ENCODE data around the gene LRFN4.

The LRFN4 gene

GRCh38 chr11:66904561-66904960, 47.7 kb downstream of the LRFN4 start:
- DNase-seq (ENCODE audit: low read depth in 2 of 2): no peak
- H3K4me3 ChIP-seq (replicated peaks in 1 of 2; ENCODE audit: low read depth in 2 of 2, low read length in 2 of 2): no peak overlapping the region
- no peak for TF ChIP-seq CTCF (IDR thresholded peaks at IDR 0.05; ENCODE audit: low read depth, low read length)

- no peak for DNase-seq (ENCODE audit: low read depth in 2 of 2)
- no peak for TF ChIP-seq CTCF (IDR thresholded peaks at IDR 0.05; ENCODE audit: low read depth, low read length)
- H3K4me3 ChIP-seq (replicated peaks in 1 of 2; ENCODE audit: low read depth in 2 of 2, low read length in 2 of 2): no peak overlapping the region
These were observed 48.2 kb downstream of the LRFN4 start for GRCh38 chr11:66904981-66905521.

- TF ChIP-seq CTCF (IDR thresholded peaks at IDR 0.05; ENCODE audit: low read depth, low read length): no peak
- no peak overlapping the region for H3K4me3 ChIP-seq (replicated peaks in 1 of 2; ENCODE audit: low read depth in 2 of 2, low read length in 2 of 2)
- DNase-seq (ENCODE audit: low read depth in 2 of 2): no peak
These were observed 48.8 kb downstream of the LRFN4 start for GRCh38 chr11:66905631-66906030.

GRCh38 chr11:66906061-66906733, 49.3 kb downstream of the LRFN4 start:
- DNase-seq (ENCODE audit: low read depth in 2 of 2): peak; percentile 43 to 62
- TF ChIP-seq CTCF (IDR thresholded peaks at IDR 0.05; ENCODE audit: low read depth, low read length): no peak
- no peak overlapping the region for H3K4me3 ChIP-seq (replicated peaks in 1 of 2; ENCODE audit: low read depth in 2 of 2, low read length in 2 of 2)

- DNase-seq (ENCODE audit: low read depth in 2 of 2): no peak
- no peak for TF ChIP-seq CTCF (IDR thresholded peaks at IDR 0.05; ENCODE audit: low read depth, low read length)
- no peak overlapping the region for H3K4me3 ChIP-seq (replicated peaks in 1 of 2; ENCODE audit: low read depth in 2 of 2, low read length in 2 of 2)
These were observed 51.1 kb downstream of the LRFN4 start for GRCh38 chr11:66907751-66908630.

GRCh38 chr11:66909181-66909580, 52.3 kb downstream of the LRFN4 start:
- no peak for TF ChIP-seq CTCF (IDR thresholded peaks at IDR 0.05; ENCODE audit: low read depth, low read length)

More at GRCh38 chr11:66909181-66909580, 52.3 kb downstream of the LRFN4 start:
- DNase-seq (ENCODE audit: low read depth in 2 of 2): no peak
- H3K4me3 ChIP-seq (replicated peaks in 1 of 2; ENCODE audit: low read depth in 2 of 2, low read length in 2 of 2): no peak overlapping the region

Measured in cardiac fibroblast (primary cell).